ENCODE measurements around the gene AREL1. TPM values are rescaled to one million over a fixed set of nuclear protein-coding genes. Genes with fewer than 3 reads are reported as not detected.

Gene AREL1
- total and polyA plus RNA-seq, 9 donors, result 13.9 to 23.4 (median 18.5) TPM

DNA sequence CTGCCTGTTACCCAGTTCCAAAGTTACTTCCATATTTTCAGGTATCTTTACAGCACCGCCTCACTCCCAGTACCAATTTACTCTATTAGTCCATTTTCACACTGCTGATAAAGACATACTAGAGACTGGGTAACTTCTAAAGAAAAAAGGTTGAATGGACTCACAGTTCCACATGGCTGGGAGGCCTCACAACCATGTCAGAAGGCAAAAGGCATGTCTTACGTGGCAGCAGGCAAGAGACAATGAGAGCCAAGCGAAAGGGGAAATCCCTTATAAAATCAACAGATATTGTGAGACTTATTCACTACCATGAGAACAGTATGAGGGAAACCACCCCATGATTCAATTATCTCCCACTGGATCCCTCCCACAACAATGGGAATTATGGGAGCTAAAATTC is 9.8 kb downstream of the AREL1 start:
- H3K4me1 ChIP-seq (ENCODE audit: control insufficient read depth, insufficient read depth, low read length), result no peaks in the 10 kb centered on the region
- 100% methylated on average over 1 of the region's 3 CpGs for WGBS (ENCODE audit: insufficient coverage)
- no peaks in the 10 kb centered on the region for H3K27me3 ChIP-seq (ENCODE audit: control insufficient read depth, insufficient read depth, low read length)
- H3K36me3 ChIP-seq (ENCODE audit: control insufficient read depth, insufficient read depth, low read length), result peaks cover 8% of the 10 kb centered on the region
- no peak for DNase-seq
- H3K27ac ChIP-seq (ENCODE audit: low read length), result no peak overlapping the region
- H3K9me3 ChIP-seq (replicated peaks; ENCODE audit: control insufficient read depth, low read depth, low read length), result peaks cover 3% of the 10 kb centered on the region
- H3K4me3 ChIP-seq (ENCODE audit: low read length), result no peak overlapping the region

DNA sequence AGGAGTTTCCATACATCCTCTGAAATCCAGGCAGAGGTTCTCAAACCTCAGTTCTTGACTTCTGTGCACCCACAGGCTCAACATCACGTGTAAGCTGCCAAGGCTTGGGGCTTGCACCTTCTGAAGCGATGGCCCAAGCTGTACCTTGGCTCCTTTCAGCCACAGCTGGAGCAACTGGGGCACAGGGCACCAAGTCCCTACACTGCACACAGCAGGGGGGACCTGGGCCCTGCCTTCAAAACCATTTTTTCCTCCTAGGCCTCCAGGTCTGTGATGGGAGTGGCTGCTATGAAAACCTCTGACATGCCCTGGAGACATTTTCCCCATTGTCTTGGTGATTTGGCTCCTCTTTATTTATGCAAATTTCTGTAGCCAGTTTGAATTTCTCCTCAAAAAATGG is 10.6 kb downstream of the AREL1 start:
- Histone ChIP-seq H3K27me3 (ENCODE audit: control insufficient read depth, insufficient read depth, low read length) (no peaks in the 10 kb centered on the region), H3K36me3 (ENCODE audit: control insufficient read depth, insufficient read depth, low read length) (peaks cover 8% of the 10 kb centered on the region), H3K4me1 (ENCODE audit: control insufficient read depth, insufficient read depth, low read length) (no peaks in the 10 kb centered on the region), H3K9me3 (replicated peaks; ENCODE audit: control insufficient read depth, low read depth, low read length) (peaks cover 3% of the 10 kb centered on the region), H3K4me3 (ENCODE audit: low read length) (no peak overlapping the region), H3K27ac (ENCODE audit: low read length) (no peak overlapping the region)
- no peak for DNase-seq
- WGBS (ENCODE audit: insufficient coverage), result 94% methylated on average over 2 of the region's 2 CpGs

DNA sequence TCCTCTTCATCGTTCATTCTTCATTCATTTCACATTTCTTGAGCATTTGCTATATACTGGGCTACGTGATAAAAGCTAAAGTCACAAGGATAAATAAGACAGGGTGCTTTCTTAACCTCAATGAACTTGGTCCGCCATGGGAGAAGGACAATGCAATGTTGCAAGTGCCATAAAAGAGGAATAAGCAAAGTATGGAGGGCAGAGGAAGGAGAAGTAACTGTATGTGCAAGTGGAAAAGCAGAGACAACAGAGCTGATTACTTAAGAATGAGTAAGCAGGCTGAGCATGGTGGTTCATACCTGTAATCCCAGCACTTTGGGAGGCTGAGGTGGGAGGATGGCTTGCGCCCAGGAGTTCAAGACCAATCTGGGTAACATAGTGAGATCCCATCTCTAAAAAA is 14.4 kb downstream of the AREL1 start:
- H3K4me1 ChIP-seq (ENCODE audit: control insufficient read depth, insufficient read depth, low read length), result no peaks in the 10 kb centered on the region
- H3K27me3 ChIP-seq (ENCODE audit: control insufficient read depth, insufficient read depth, low read length), result no peaks in the 10 kb centered on the region
- 97% methylated on average over 2 of the region's 4 CpGs for WGBS (ENCODE audit: insufficient coverage)
- no peak overlapping the region for H3K4me3 ChIP-seq (ENCODE audit: low read length)
- H3K27ac ChIP-seq (ENCODE audit: low read length), result no peak overlapping the region
- peaks cover 8% of the 10 kb centered on the region for H3K36me3 ChIP-seq (ENCODE audit: control insufficient read depth, insufficient read depth, low read length)
- no peak for DNase-seq
- H3K9me3 ChIP-seq (replicated peaks; ENCODE audit: control insufficient read depth, low read depth, low read length), result peaks cover 3% of the 10 kb centered on the region

DNA sequence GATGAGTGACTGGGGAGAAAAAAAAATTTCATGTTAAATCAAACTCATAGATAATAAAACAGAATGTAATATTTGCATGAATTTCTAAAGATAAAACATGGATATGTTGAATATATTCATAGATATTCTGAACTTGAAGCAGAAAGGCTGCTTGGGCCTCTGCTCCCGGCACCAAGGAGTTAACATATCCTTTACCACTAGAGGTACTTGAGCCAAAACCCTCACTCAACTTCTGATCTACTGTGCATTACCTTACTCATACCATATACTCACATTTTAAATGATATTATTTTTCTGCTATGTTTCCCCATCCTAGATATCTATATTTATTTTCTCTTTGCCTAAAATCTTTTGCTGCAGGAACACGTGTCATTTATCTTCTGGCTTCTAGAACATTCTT is 14.9 kb downstream of the AREL1 start:
- no peak overlapping the region for H3K27ac ChIP-seq (ENCODE audit: low read length)
- H3K27me3 ChIP-seq (ENCODE audit: control insufficient read depth, insufficient read depth, low read length), result no peaks in the 10 kb centered on the region
- H3K36me3 ChIP-seq (ENCODE audit: control insufficient read depth, insufficient read depth, low read length), result peaks cover 8% of the 10 kb centered on the region
- H3K4me1 ChIP-seq (ENCODE audit: control insufficient read depth, insufficient read depth, low read length), result no peaks in the 10 kb centered on the region
- 90% methylated on average over 1 of the region's 2 CpGs for WGBS (ENCODE audit: insufficient coverage)
- peaks cover 3% of the 10 kb centered on the region for H3K9me3 ChIP-seq (replicated peaks; ENCODE audit: control insufficient read depth, low read depth, low read length)
- H3K4me3 ChIP-seq (ENCODE audit: low read length), result no peak overlapping the region
- no peak for DNase-seq

DNA sequence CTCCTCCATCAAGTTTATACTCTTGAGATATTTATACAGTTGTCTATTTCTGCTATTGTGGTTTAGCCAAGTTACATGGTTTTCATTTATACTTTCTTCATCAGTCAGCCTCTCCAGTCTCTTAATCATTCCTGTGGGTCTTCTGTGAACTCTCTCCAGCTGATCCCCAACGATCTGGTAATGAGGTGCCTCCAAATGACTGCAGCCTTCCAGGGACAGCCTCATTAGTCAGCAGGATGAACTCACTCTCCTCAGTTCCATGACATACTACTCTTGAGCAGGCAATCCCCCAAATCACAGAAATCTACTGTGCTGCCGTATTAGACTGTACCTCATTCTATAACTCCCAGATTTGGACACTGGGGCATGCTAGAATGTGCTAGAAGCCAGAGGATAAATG is 15.3 kb downstream of the AREL1 start:
- no peak overlapping the region for H3K27ac ChIP-seq (ENCODE audit: low read length)

DNA sequence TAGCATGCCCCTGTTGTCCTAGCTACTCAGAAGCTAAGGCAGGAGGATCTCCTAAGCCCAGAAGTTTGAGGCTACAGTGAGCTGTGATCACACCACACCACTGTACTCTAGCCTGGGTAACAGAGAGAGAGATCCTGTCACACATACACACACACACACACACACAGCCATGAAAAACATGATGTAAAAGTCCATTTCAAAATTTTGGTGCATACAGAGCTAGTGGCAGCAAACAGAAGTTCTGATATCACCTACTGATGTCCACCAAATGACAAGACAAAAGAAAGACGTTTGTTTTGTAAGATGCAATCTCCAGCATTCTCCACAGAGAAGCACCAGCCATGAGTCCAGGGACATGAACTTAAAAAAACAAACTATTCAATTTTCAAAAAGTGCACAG is 15.9 kb downstream of the AREL1 start:
- Histone ChIP-seq H3K9me3 (replicated peaks; ENCODE audit: control insufficient read depth, low read depth, low read length) (no peaks in the 10 kb centered on the region), H3K36me3 (ENCODE audit: control insufficient read depth, insufficient read depth, low read length) (peaks cover 5% of the 10 kb centered on the region), H3K27ac (ENCODE audit: low read length) (no peak overlapping the region), H3K4me3 (ENCODE audit: low read length) (no peak overlapping the region), H3K27me3 (ENCODE audit: control insufficient read depth, insufficient read depth, low read length) (no peaks in the 10 kb centered on the region), H3K4me1 (ENCODE audit: control insufficient read depth, insufficient read depth, low read length) (no peaks in the 10 kb centered on the region)
- no CpG with 5 or more reads among the region's 1 CpG for WGBS (ENCODE audit: insufficient coverage)
- DNase-seq, result no peak

More for the DNA sequence above, 15.3 kb downstream of the AREL1 start:
- DNase-seq, result no peak
- no peaks in the 10 kb centered on the region for H3K27me3 ChIP-seq (ENCODE audit: control insufficient read depth, insufficient read depth, low read length)
- peaks cover 3% of the 10 kb centered on the region for H3K9me3 ChIP-seq (replicated peaks; ENCODE audit: control insufficient read depth, low read depth, low read length)
- WGBS (ENCODE audit: insufficient coverage), result 71% methylated on average over 1 of the region's 2 CpGs
- H3K4me1 ChIP-seq (ENCODE audit: control insufficient read depth, insufficient read depth, low read length), result no peaks in the 10 kb centered on the region
- H3K36me3 ChIP-seq (ENCODE audit: control insufficient read depth, insufficient read depth, low read length), result peaks cover 8% of the 10 kb centered on the region
- H3K4me3 ChIP-seq (ENCODE audit: low read length), result no peak overlapping the region

DNA sequence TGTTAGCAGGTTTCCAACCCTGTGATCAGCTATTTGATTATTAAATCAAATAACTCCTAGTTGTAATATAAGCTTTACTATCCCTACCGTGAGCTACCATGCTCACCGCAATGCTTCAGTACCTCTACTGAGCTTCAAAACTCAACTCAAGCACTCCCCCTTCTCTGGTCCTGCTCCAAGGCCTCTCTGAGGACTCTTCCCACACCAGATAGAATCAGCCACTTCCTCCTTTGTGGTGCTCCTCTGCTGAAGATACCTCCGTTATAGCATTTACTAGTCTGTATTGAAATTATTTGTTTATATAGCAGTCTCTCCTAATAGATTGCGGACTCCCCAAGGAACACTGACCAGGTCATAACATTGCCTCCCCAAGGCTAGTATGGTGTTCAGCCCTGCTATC is 17.5 kb downstream of the AREL1 start:
- 93% methylated on average over 2 of the region's 4 CpGs for WGBS (ENCODE audit: insufficient coverage)
- Histone ChIP-seq H3K27me3 (ENCODE audit: control insufficient read depth, insufficient read depth, low read length) (no peaks in the 10 kb centered on the region), H3K27ac (ENCODE audit: low read length) (no peak overlapping the region), H3K9me3 (replicated peaks; ENCODE audit: control insufficient read depth, low read depth, low read length) (no peaks in the 10 kb centered on the region), H3K4me1 (ENCODE audit: control insufficient read depth, insufficient read depth, low read length) (no peaks in the 10 kb centered on the region), H3K36me3 (ENCODE audit: control insufficient read depth, insufficient read depth, low read length) (peaks cover 5% of the 10 kb centered on the region), H3K4me3 (ENCODE audit: low read length) (no peak overlapping the region)
- DNase-seq, result no peak

DNA sequence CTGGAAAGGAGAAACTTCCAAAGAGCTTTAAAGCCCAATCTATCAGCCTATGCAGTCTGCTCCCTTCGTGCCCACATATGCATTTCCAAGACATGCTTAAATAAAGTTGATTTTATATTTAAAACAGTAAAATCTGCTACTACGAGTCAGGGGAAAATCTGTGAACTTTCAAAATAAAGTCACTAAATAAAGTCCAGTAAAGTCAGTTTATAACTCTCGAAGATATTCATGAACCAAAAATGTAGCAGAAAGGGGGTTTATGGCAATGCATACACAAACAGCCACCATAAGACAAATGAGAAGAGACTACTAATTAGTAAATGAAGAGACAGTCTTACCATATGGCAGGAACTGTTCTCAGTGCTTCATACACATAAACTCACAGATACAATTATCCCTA is 19.7 kb downstream of the AREL1 start:
- peaks cover 9% of the 10 kb centered on the region for H3K36me3 ChIP-seq (ENCODE audit: control insufficient read depth, insufficient read depth, low read length)
- no CpG with 5 or more reads among the region's 3 CpGs for WGBS (ENCODE audit: insufficient coverage)

DNA sequence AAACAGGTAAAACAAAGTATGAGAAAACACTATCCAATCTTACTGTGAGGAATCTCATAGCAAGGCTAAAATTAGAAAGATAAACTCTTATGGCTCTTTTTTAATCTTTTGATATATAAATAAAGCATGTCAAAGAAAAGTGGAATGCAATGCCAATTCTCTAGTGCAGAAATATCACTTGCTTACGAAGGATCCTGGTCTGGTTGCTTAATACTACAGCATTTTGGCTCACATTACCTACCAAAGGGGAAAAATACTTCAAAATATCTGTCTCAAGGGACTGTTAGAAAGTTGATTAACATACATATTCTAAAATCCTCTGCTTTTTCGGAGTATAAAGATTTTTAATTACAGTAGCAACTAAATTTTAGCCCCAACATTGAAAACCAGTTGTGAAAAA is 21.4 kb downstream of the AREL1 start:
- no peaks in the 10 kb centered on the region for H3K4me1 ChIP-seq (ENCODE audit: control insufficient read depth, insufficient read depth, low read length)
- no peak overlapping the region for H3K4me3 ChIP-seq (ENCODE audit: low read length)
- no peaks in the 10 kb centered on the region for H3K27me3 ChIP-seq (ENCODE audit: control insufficient read depth, insufficient read depth, low read length)
- H3K27ac ChIP-seq (ENCODE audit: low read length), result no peak overlapping the region
- no peaks in the 10 kb centered on the region for H3K9me3 ChIP-seq (replicated peaks; ENCODE audit: control insufficient read depth, low read depth, low read length)
- whole genome bisulfite sequencing (ENCODE audit: insufficient coverage), result no CpG with 5 or more reads among the region's 2 CpGs
- peaks cover 13% of the 10 kb centered on the region for H3K36me3 ChIP-seq (ENCODE audit: control insufficient read depth, insufficient read depth, low read length)
- no peak for DNase-seq

More for the DNA sequence above, 19.7 kb downstream of the AREL1 start:
- no peaks in the 10 kb centered on the region for H3K27me3 ChIP-seq (ENCODE audit: control insufficient read depth, insufficient read depth, low read length)
- H3K27ac ChIP-seq (ENCODE audit: low read length), result no peak overlapping the region
- H3K4me1 ChIP-seq (ENCODE audit: control insufficient read depth, insufficient read depth, low read length), result no peaks in the 10 kb centered on the region
- H3K4me3 ChIP-seq (ENCODE audit: low read length), result no peak overlapping the region
- no peak for DNase-seq
- H3K9me3 ChIP-seq (replicated peaks; ENCODE audit: control insufficient read depth, low read depth, low read length), result no peaks in the 10 kb centered on the region

DNA sequence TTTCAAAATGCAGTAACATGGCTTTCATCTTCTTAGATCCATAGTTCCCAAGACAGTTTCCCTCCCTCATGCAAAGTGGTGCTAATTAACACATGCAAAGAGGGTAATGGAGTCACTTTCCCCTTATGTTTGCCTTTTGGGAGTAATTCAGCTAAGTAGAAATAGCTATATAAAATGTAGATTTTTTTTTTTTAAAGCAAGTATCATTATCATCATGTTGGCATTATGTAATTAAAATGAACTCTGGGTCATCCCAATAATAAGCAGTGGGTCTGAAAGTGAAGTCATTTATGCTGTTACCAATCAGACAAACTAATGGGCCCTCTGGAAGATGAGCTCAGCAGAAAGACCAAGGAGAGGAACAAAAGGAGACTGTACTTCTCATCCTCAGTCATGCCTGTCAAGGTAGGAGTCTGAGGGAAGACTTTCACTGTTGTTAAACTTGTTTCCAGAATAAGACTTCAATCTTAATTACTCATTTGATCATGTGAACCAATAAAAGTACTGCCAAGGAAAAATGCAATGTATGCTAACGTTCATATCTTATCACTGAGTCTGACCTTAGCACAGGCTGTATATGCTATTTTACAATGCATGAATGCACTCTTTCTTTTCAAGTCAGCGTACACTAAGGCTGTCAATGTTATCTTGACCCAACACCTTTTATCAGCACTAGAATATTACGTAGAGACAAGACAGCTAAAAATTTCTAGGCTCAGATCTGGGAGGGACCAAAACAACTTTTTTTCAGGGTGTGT is 26.8 kb downstream of the AREL1 start:
- DNase-seq, result no peak
- Histone ChIP-seq H3K27ac (ENCODE audit: low read length) (no peak overlapping the region), H3K27me3 (ENCODE audit: control insufficient read depth, insufficient read depth, low read length) (no peaks in the 10 kb centered on the region), H3K36me3 (ENCODE audit: control insufficient read depth, insufficient read depth, low read length) (peaks cover 45% of the 10 kb centered on the region), H3K4me3 (ENCODE audit: low read length) (no peak overlapping the region), H3K4me1 (ENCODE audit: control insufficient read depth, insufficient read depth, low read length) (no peaks in the 10 kb centered on the region), H3K9me3 (replicated peaks; ENCODE audit: control insufficient read depth, low read depth, low read length) (no peaks in the 10 kb centered on the region)
- 86% methylated on average over 1 of the region's 3 CpGs for WGBS (ENCODE audit: insufficient coverage)

DNA sequence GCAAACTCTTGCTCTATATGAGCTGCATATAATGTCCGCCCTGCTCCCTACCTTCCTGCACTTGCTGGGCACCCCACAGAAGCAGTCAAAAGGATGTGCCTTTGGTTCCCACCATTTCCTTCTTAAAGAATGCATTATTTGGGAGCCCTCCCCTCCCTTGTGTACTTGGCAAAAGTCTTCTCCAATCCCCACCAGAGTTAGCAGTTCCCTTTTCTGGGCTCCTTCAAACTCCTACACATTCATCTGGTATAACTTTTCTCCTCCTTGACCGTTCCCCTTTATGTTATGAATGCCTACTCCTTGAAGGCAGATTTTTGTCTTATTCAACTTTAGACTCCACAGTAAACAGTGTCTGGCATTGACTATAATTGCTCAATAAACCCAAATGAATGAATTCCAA is 27.8 kb downstream of the AREL1 start:
- 88% methylated on average over 2 of the region's 2 CpGs for WGBS (ENCODE audit: insufficient coverage)
- Histone ChIP-seq H3K27ac (ENCODE audit: low read length) (no peak overlapping the region), H3K36me3 (ENCODE audit: control insufficient read depth, insufficient read depth, low read length) (peaks cover 42% of the 10 kb centered on the region), H3K4me3 (ENCODE audit: low read length) (no peak overlapping the region), H3K27me3 (ENCODE audit: control insufficient read depth, insufficient read depth, low read length) (no peaks in the 10 kb centered on the region), H3K4me1 (ENCODE audit: control insufficient read depth, insufficient read depth, low read length) (no peaks in the 10 kb centered on the region), H3K9me3 (replicated peaks; ENCODE audit: control insufficient read depth, low read depth, low read length) (no peaks in the 10 kb centered on the region)
- no peak for DNase-seq
